A673 (cell line): ENCODE results near the gene KCNK16.

ENCODE experiments used
- EZH2 ChIP-seq: fragments of 200-600 bp; sonication (generic); IDR thresholded peaks from 2 replicates; pipeline ENCODE4 v1.6.1; 2017; ENCODE audit warnings: borderline replicate concordance, low read depth, mild to moderate bottlenecking, mixed read lengths, antibody characterized with exemption, low read length; ENCODE audit not compliant: poor library complexity, severe bottlenecking
- TF ChIP-seq, protein P1 (sequence below): fragments of 300-800, 200-600 bp; sonication (generic); conservative IDR thresholded peaks from 2 replicates; pipeline ENCODE4 v1.5.1; 2017; ENCODE audit warnings: low read depth, mild to moderate bottlenecking, antibody characterized with exemption, low read length, moderate library complexity, mixed read lengths

DNA sequence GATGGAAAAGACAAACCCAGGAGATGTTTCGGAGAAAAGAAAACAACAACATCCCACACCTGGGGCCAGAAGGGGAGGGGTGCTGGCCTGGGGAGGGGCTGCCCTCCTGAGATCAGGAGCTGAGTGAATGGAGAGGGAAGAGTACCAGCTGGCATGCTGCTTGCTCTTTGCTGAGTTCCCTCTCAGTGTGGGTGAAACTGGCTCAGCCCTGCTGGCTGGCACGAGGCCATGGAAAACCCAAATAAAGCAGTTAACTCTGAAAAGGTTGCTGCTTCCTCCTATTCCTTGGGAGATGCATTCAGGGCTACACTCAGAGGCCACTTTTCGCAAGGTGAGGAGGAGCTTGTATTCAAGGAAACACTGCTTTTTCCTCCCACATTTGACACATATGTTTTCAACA lies 8.0 kb upstream of the KCNK16 start:
- TF ChIP-seq EZH2 = no peak
- TF ChIP-seq, protein P1, sequence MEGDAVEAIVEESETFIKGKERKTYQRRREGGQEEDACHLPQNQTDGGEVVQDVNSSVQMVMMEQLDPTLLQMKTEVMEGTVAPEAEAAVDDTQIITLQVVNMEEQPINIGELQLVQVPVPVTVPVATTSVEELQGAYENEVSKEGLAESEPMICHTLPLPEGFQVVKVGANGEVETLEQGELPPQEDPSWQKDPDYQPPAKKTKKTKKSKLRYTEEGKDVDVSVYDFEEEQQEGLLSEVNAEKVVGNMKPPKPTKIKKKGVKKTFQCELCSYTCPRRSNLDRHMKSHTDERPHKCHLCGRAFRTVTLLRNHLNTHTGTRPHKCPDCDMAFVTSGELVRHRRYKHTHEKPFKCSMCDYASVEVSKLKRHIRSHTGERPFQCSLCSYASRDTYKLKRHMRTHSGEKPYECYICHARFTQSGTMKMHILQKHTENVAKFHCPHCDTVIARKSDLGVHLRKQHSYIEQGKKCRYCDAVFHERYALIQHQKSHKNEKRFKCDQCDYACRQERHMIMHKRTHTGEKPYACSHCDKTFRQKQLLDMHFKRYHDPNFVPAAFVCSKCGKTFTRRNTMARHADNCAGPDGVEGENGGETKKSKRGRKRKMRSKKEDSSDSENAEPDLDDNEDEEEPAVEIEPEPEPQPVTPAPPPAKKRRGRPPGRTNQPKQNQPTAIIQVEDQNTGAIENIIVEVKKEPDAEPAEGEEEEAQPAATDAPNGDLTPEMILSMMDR = no peak
